DMS53 treated with DMSO at 0.1 percent for 48 hours (cell line): ENCODE measurements around the gene ATP5F1E.
"Not testable (repeated sequence)": the region's sequence is repeated elsewhere in the genome, so short reads cannot be mapped to it uniquely, and the experiment has no call there.

Experiments used
- DNase-seq: peaks from one replicate; lab custom pipeline; 2025; ENCODE audit not compliant: unreplicated experiment; lab: John Stamatoyannopoulos, UW

The ATP5F1E gene

DNA sequence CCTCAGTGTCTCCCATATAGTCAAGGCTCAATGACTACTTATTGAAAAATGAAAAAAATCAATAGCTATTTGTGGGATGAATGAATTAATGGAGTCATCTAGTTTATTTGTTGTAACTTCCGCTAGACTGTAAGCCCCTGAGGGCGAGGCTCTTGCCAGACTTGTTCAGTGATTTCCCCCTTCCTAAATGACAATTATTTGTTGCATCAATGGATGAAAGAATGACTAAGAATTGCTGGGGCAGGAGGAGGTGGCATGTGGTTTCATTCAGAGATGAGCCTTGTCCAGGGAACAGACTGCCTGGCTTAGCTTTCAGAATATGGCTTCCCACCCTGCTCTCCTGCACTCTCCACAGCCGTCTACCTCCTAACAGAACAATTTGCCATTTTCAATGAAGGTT, 11.6 kb upstream of the ATP5F1E start:
- DNase-seq = no peak

GRCh38 chr20:59042796-59043631, 10.9 kb upstream of the ATP5F1E start:
- DNase-seq = peak; percentile 76

DNA sequence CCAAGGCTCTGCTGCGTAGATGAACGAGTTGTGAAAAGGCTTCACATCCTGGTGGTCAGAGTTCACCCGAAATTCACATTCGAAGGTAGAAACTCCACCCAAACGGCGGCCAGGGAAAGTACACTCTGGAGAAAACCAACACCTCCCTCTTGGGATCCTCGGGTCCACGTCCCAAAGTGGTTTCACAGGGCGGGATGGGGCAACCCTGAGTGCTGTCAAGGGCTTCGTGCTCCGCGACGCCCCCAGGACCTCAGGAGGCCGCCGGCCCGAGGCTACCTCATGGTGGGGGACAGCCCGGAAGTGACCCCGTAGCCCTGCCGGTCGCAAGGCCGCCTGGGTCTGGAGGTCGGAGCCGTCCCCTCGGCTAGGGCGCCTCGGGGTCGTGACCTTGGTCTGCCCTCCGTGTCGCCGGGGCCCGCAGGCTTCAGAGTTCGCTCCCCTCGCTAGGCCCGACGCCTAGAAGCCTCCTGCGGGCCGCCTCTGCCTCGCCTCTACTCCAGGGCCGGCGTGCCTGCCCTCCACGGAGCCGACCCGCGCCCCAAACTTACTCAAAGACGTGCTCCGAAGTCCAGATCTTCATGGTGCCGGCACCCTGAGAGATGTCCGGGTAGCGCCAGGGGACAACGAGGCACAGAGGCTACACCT, 10.1 kb upstream of the ATP5F1E start, which contains the start of gene PRELID3B:
Gene PRELID3B (minus strand): TSS at position 636 of the 645 bp plus-strand sequence. CDS start 56 bp downstream, at position 580.
- no peak for DNase-seq

GRCh38 chr20:59041487-59041886, 9.4 kb upstream of the ATP5F1E start:
- not testable (repeated sequence) for DNase-seq

DNA sequence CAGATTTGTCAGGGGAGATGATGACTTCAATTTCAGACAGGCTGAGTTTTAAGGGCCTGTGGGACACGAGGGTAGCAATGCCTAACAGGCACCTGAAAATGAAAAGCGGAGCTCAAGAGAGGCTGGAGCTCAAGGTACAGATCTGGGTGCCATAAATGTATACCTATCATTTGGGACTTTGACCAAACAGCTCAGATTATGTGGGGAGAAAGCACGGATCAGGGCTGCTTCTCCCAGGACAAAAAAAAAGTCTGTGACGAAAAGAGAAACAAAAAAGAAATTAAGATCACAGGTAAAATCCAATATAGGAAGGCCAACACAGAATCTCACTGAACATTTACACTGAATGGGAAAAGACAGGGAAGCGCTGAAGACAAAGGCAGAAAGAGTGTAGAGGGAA, 8.5 kb upstream of the ATP5F1E start:
- DNase-seq = no peak

DNA sequence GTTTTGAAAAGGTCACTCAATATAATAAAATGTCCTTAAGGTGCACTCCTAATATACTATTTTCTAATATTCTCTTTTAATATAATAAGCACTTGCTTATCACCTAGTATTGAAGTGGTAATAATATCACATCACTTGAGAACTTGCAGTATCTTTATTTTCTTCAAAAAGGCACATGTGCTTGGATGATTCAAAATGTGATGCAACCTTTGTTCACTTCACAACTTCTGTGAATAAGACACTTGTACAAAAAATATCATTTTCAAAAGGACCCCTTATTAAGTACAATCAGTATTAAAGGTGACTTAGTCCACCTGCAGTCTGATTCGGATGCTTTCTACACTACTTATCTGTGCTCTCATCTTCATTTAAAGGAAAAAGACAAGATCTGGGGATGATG, 7.1 kb upstream of the ATP5F1E start:
- no peak for DNase-seq

DNA sequence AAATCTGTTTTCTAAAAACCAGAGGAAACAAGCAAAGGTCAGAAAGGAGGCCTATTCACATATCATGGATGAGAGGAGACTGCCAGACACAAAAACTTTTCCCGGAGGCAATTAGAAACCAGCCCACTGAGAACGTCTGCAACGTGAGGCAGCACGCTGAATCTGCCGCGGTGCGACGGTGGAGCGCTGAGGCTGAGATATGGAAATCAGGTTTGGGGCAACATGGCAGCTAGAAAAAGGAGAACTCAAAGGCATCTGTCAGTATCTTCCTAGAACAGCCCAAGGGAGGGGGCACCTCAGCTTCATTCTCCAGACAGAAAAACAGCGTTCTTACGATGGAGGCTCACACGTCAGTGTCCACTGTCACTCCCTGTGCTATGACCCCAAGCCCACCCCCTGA, 5.3 kb upstream of the ATP5F1E start:
- DNase-seq = no peak

DNA sequence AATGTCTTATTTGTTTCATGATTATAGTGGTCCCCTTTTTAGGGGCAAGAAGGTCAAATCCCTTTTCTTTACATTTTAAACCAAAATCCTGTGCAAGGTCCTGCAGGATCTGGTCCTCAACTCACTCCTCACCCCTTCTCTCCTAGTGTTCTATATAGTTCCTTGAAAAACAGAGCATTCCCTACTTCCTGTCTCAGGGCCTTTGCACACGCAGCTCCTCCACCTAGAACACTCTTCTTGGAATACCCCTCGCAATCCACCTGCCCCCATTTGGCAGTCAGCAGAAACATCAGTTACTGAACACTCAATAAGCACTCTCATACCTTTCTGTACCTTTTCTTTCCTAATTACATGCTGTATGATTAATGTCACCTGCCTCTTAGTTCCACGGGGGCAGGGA, 3.2 kb upstream of the ATP5F1E start:
- DNase-seq = no peak

GRCh38 chr20:59033616-59034165, 1.6 kb upstream of the ATP5F1E start:
- no peak for DNase-seq

- DNase-seq = no peak
These were observed 958 bp upstream of the ATP5F1E start for GRCh38 chr20:59033093-59033492.

DNA sequence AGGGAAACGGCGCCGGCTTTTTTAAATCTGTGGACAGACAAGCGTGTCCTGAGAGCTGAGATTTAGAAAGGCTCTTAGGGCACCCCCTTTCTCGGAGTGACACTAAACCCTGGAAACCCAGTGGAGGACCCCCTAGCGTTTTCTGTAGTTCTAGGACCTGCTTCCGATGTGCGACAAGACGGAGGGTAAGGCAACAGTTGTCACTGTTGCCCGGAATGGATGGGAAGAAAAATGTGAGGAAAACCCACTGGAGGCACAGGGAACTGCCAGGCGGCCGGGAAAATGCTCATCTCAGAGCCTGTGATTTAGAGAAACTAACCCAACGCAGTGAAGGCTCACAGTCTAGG, 551 bp upstream of the ATP5F1E start:
- DNase-seq = peak; percentile 60

DNA sequence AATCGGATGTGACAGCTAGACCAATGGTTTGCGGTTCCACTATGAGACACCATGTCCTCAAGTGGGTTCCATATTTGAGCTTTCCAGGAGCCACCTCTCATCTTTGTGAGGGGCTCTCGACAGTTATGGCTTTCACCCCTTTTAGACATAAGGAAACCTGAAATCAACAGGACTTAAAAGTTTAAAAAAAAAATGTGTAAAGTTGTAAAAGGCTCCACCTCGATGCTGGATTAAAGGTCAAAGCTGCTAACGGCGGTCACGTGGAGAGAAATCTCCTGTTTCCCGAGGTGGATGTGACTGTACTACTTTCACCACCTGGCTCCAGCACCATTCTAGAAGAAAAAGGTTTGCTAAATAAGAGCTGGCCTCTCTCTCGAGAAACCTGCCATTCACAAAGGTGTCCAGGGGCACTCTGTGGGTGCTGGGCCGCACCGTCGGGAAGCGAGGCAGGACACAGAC, 542 bp downstream of the ATP5F1E start:
- no peak for DNase-seq

DNA sequence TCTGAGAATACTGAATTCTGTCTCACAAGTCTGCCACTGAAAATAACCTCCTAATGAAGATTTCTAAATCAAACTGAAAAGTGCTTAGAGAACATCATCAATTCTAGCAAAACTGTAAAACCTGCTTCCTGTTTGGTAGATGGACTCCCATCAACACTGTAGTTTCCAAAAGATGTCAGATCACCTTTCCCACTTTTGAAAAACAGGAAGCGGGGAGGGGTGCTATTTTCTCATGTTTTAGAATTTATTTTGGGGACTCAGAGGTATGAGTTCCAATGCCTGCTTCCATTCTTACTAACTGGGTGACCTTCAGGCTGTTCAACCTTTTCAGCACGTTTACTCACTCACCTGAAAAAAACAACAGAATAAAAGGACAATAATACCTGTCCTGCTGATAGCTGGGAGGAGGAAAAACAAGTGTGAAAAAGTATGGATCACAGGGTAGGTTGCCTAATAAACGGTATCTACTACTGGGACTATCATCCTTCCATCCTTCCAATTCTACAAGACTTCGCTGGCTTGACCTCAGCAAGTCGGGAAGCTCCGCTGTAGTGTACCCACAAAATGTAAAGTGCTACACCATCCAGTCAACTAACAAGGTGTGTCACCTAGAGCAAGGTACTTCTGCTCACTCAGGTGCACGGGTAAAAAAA, 1.1 kb downstream of the ATP5F1E start:
- DNase-seq = no peak

DNA sequence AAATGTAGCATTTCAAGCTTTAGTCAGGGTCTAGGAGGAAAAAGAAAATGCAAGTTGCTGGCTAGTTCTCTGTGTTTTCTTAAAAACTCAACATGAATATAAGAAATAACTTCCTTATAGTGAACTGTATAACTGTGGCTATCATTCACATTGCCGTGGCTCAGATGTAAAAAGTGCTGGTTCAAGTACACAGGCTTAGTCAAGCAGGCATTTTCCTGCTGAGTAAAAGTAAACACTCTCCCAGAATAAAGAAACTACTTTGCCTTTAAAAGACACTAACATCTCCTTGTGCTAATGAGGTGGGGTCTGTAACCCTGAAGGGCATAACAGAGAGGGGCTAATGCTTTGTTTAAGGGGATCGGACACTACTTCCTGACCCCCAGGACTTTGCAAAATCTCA, 3.3 kb downstream of the ATP5F1E start:
- no peak for DNase-seq

GRCh38 chr20:59027741-59028320, 4.3 kb downstream of the ATP5F1E start:
- DNase-seq = no peak

GRCh38 chr20:59026904-59027740, 5.0 kb downstream of the ATP5F1E start:
- no peak for DNase-seq

DNA sequence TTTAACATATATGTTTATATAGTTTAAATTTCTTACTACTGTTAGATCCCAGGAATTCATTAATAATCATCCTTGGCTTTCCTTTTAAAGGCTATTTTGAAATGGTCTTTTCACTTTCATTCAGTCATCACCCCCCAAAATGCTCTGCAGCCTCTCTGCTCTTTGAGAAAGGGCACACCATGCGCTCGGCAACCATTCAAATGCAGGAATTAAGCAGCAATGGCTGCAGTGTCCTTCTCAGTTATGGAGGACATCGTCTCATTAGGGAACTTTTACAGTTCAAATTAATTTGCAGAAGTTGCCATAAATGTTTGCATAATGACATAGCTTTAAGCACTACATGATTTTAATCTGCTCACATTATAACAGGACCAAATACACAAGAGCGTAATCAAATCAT, 6.6 kb downstream of the ATP5F1E start:
- no peak for DNase-seq

DNA sequence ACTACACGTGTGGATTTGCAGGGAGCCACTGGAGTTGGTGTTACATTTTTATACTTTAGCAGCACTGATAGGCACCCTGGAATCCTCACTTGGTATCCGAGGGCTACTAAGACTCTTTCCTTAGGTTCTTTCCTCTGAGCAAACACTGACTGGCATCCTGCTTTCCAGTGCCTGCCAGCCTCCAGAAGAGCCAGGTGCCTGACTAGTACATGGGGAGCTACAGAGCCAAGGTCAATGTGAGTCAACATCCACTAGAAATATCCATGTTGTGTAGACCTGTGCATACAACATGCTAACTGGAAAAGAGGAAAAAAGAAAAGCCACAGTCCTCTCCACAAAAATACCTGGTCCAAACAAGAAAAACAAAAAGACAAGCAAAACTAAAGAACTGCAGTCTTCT, 7.0 kb downstream of the ATP5F1E start:
- DNase-seq = no peak

- no peak for DNase-seq
These were observed 8.0 kb downstream of the ATP5F1E start for GRCh38 chr20:59024111-59024530.

DNA sequence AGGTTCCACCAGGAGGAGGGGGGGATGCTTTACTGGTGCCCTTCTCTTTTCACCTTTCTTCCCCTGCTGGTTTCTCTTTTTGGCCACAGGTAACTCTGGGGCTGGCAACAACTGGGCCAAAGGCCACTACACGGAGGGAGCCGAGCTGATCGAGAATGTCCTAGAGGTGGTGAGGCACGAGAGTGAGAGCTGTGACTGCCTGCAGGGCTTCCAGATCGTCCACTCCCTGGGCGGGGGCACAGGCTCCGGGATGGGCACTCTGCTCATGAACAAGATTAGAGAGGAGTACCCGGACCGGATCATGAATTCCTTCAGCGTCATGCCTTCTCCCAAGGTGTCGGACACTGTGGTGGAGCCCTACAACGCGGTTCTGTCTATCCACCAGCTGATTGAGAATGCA, 8.5 kb downstream of the ATP5F1E start:
- no peak for DNase-seq
